HG03558 (cell line): Measurements from ENCODE around the gene ABHD13.
"Not testable (repeated sequence)": the region's sequence is repeated elsewhere in the genome, so short reads cannot be mapped to it uniquely, and the experiment has no call there.

Experiments used
- ATAC-seq: cut with Tn5 transposase; IDR thresholded peaks from one replicate; pipeline ENCODE4 v1.9.1; 2021; ENCODE audit warnings: moderate number of reproducible peaks; ENCODE audit not compliant: unreplicated experiment; ENCODE audit errors: extremely low read depth

The ABHD13 gene

DNA sequence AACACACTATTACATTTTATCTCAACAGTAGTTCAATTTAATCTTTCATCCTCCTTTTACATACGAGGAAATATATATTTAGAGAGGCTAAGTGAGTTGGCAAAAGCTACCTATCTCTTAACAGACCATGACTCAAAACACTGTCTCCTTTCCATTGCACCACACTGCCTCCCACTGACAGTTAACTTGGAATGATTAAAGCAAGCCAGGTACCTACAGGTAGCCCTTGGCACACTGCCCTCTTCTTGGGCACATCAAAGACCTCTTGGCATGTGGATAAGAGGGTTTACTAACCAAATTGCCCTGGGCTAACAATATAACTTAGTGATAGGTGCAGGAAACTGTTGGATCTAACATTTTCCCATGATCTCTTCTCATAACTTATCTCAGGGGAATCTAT, 1.8 kb downstream of the ABHD13 start:
- ATAC-seq = no peak

DNA sequence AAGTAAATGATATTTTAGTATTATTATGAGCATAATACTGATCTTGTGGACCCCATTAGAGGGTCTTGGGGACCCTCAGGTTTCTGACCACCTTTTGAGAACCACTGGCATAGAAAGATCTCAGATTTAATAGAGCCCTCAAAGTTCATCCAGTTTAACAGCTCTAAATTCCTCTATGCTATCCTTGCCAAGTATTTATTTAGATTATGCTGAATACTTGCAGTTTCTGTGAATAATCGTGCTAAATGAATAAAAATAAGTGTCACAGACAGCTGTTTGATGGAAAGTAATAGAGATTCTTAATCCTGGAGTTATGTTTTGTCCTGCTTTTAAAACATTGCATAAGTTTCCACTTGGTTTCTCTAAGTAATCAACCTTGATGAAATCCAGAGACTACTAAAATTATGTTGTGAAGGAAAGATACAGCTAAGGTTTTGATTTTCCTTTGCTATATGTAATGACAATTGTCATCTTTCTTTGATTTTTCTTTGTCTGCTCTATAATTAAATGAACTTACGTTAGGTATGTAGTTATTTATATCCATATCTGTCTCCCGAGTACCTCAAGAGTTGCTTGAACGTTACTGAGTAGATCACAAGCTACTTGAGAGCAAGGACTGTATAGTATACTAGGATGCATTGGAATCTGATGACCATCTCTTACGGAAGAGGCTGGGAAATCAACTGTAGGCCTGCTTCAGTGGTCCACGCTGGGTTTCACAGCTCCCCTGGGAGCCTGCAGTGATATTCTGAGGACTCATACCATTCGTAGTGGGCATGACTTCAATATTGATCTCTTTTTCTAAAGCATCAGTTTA, 5.7 kb downstream of the ABHD13 start:
- no peak for ATAC-seq

DNA sequence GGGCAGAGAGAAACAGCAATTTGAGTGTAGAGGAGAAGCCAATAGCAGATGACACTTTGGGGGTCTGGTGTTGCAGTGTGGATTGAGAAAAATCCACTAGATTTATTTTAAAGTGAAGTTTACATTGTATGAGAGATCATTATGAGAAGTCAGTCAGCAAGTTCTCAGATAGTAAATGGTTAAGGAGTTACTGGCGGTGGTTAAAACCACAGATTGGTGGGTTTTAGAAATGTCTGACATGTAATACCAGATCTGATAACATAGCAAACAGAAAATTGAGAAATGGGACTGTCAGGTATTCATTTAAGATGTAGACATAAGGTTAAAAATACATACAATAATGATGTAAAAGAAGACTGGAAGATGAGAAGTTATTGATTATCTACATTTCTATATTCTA, 7.2 kb downstream of the ABHD13 start:
- ATAC-seq = peak; percentile 52

DNA sequence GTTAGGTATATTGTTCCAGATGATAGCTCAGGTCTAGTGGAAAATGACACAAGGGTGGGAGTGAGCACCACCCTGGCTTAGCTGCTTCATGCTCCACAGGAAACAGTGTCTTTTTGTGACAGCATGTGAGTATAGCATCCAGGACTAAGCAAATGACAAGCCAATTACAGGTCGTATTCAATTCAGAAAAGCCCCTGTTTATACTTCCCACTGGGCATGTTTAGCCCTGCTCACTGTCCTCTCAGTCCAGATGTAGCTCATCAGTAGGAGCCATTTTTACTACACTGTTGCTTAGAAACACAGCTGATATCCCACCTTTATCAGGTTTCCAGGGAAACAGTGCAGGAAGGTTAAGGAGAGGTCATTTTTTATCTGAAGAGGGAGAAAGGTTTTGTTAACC, 8.0 kb downstream of the ABHD13 start:
- no peak for ATAC-seq

DNA sequence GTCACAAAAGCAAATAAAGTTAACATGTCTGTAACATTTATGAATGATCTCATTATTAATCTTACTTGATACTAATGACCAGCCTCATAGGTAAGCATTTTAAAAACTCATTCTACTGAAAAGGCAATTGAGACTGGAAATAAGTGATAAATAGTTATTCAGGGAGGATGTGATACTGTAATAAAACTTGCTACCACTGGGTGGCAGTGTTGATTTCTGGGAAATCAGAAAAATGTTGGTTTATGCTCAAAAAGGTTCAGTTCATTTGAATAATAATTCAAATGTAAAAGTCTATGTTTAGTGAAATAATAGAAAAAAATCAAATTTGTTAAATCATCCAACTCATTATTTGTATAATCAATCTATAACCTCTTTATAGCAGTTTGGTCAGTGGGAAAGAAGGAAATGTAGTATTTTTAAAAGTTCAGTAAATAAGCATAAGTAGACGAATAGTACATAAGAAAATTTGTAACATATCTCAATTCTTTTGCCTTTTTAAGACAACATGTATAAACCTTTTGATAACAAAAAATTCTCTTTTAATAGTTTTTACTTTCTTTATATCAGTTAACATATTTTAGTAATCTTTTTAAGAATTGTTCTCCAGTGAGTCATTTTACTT, 9.6 kb downstream of the ABHD13 start:
- no peak for ATAC-seq

DNA sequence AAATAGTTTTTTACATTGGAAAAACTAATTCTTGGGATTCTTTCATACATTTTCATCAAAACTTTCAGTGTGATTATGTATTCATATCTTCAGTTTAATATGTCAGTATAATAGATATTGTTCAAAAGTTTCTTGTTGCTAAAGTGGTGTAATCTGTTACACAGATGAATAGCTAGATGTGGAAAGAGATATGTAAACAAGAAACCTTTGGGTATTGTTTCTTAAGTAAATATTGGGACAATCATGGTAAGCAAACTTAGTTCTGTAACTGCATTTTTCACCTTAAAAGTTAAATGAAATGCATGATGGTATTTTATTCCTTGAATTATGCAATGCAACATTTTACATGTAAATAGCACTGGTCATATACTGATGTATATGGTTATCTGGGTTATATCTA, 12.2 kb downstream of the ABHD13 start:
- no peak for ATAC-seq

DNA sequence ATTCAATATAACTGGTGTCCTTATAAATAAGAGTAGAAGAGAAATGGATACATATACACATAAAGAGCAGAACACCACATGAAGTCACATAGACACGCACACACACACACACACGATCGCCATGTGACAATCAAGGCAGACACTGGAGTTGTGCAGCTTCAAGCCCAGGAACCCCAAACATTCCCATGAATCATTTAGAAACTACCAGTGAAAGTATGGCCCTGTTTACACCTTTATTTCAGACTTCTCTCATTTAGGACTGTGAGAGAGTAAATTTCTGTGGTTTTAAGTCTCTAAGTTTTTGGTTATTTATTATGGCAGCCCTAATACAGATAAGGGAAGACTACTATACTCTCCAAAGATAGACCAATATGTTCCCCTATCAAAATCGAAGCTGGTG, 31.0 kb downstream of the ABHD13 start:
- no peak for ATAC-seq

DNA sequence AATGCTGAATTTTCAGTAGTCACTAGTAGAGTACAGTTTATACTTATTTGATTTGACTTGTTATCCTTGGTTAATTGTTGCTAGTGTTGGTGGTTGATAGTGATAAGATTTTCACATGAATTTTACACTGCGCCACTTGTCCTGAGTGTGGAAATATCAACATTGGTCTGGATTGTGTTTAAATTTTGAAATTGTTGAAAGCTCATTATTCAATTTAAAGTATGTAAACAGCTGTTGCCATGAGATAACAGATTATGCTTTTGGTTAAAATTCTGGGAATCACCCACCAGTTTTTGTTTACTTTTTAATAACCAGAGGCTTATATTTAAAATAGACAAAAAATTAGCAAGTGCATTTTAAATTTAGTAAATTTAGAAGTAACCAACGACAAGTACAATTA, 39.1 kb downstream of the ABHD13 start:
- no peak for ATAC-seq

DNA sequence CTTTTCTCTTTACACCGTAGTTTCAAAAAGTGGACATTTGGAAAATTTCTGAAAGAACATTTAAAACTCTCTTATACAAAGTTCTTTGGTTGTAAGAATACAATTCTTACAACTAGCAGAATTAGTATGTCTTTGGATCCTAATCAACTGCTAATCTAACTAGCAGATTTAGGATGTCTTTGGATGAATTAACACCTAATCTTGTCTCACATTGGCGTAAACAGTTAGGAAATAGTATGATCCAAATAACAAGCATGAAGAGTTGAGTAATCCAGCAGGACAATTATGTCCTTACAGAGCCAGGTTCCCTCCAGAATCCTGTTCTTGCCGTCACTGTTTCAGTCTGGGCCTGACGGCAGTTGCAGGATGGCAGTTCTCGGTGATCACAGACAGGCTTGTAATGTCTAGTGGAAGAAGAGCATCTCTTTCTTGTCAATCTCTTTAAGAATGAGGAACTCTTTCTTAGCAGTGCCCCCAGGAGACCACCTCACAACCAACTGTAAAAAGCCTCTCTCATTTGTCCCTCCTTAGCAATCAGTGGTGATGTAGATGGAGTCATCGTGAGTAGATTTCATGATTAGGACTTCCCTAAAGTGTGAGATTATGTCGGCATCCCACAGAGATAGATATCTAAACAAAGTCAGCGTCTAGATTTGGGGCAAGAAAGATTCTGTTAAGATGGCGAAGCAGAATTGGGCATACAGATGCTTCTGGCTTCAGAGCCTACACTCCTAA, 45.6 kb downstream of the ABHD13 start:
- ATAC-seq = no peak

DNA sequence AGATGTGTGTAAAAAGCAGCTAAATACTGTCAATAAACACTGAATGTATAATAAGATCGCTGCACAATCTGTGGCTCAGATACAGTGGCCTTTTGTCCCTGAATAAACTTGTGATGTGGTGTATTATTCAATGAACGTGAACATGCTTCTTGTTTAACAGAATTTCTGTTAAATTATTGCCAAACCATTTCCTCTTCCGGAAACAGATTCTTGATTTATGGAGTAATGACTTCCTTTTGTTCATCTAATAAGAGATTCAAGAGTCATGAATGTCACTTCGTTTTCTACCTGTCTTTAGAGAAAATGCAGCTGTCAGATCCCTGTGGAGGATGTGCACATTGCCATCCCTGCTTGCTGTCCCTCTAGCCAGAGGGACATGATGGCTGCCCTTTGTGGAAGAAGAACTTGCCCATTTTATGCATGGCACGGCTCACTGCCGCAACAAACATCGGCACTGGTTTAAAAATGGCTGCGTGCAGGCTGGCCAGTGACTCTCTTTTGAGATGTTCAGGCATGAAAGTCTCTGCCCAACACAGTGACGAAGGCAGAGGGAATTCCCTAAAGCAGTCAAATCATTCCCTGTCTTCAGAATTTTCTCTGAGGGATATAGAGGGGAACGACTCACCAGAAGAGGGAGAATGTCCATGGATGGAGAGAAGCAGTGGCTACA, 48.3 kb downstream of the ABHD13 start:
- no peak for ATAC-seq

DNA sequence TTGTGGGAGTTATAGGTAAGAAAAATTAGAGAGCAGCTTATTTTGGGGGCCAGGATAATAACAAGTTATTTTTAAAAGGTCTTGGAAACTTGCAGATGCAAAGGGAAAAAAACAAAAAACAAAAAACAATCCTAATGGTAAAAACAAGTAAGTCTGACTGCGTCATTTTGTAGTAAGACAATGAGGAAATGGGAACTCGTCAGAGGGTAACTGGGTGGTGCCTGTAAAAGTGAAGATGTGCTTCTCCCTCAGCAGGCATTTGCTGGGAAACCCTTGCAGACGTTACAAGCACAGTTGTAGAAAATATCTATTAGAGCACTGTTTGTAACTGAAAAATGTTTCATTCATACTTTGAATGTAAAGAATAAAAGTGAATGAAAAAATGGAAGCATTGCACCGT, 49.2 kb downstream of the ABHD13 start:
- no peak for ATAC-seq

DNA sequence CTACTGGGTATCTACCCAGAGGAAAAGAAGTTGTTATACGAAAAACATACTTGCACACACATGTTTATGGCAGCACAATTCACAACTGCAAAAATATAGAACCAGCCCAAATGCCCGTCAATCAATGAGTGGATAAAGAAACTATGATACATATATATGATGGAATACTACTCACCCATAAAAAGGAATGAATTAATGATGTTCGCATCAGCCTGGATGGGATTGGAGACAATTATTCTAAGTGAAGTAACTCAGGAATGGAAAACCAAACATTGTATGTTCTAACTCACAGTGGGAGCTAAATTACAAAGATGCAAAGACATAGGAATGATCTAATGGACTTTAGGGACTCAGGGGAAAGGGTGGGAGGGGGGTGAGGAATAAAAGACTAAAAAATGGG, 49.7 kb downstream of the ABHD13 start:
- ATAC-seq = not testable (repeated sequence)

DNA sequence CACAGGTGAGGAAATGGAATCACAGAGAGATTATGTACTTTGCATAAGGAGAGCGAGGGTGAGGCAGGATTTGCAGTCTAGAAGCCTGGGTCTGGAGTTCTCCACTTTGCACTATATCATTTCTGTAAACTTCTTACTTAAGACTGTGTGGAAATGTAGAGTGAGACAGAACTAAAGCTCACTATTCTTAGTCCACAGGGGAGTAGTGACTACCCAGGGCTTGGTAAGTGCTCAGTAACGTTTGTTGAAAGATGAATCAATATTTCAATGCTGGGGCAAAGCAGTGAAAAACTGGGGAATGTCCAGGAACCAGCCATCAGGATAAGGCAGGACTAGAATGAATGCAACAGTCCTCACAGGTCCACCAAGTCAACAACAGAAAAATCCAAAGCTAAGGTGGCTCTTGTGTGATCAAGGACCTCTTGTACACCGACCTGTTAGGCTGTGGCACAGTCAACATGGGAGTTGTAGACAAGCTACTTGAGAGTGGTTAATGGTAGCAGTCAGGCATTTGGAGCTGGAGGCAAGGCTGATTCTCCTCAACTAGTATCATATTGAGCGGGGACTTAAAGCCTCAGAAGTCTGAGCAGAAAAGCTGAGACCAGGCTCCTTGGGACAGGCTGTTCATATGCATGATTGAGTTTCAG, 50.4 kb downstream of the ABHD13 start:
- no peak for ATAC-seq

DNA sequence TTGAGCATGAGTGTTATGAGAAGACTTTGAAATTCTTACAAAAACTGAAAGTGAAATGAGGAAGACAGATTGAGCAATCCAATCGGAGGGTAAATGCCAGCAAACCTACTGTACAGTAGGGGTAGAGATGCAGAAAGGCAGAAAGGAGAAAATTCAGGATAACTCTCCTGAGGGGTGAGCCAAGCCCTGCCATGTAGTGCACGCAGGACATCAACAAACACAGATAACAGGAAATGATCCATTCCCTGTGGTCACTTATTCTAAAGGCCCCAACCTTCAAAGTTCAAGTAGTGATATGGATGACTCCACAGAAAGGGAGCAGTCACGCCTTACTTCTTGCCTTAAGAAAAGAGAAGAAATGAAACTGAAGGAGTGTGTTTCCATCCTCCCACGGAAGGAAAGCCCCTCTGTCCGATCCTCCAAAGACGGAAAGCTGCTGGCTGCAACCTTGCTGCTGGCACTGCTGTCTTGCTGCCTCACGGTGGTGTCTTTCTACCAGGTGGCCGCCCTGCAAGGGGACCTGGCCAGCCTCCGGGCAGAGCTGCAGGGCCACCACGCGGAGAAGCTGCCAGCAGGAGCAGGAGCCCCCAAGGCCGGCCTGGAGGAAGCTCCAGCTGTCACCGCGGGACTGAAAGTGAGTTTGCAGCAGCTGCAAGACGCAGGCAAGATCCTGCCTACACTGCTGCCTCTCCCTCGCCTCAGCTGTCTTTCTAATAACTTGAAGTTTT, 51.6 kb downstream of the ABHD13 start, which contains the start of gene TNFSF13B:
Gene TNFSF13B (plus strand): TSS at position 118 of the 728 bp plus-strand sequence. CDS start 178 bp downstream, at position 296.
- peak; percentile 51 for ATAC-seq

DNA sequence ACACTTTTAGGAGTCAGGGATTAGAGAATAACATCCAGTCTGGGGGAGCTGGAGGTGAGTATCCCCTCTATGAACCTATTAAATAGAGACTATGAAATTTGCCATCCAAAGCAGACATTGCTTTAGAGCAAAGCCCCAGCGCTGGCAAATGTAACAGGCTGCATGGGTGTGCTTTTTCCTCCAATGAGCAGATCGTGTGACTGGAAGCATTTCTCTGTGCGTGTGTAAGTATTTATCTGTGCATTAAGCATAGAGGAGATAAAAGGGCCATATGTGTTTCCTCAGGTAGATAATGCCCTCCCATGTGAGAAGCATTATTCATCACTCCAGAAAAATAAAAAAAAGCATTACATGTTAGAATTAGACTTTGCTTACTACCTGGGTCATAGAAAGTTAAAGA, 52.2 kb downstream of the ABHD13 start:
- no peak for ATAC-seq

DNA sequence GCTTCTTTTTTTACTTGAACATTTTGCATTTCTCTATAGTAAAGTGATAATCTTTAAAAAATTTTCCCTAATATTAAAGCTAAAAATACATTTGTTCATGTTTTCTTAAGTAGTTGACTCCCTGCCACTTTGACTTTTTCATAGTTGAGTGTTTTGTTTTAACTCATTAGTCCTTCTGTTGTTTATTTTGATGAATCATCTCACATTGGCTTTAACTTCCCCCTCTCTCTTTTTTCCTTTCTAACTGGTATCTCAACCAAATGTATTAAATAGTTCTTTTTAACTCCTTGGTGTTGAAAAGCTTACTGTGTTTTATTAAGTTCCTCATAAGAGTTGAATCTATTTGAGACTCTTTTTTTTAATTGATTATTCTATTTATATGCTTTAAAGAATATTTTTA, 54.1 kb downstream of the ABHD13 start:
- ATAC-seq = no peak

DNA sequence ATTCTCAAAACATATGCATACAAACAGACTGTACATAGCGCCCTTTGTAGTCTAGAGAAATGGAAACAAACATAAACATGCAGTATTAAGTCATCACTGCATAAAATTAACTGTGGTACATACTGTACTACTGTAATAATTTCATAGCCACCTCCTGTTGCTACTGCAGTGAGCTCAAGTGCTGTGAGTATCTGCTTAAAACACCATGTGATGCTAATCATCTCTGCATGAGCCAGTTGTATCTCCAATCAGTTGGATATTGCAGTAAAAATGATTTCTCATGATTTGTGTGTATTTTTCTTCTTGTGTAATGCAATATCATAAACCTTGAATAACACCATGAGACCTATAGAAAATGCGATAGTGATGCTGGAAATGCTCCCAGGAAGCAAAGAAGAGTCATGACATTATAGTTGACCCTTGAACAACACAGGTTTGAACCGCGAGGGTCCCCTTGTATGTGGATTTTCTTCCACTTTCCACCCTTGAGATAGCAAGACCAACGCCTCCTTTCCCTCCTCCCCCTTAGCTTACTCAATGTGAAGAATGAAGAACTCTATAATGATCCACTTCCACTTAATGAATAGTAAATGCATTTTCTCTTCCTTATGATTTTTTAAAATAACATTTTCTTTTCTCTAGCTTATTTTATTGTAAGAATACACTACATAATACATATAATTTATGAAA, 55.4 kb downstream of the ABHD13 start:
- ATAC-seq = no peak

DNA sequence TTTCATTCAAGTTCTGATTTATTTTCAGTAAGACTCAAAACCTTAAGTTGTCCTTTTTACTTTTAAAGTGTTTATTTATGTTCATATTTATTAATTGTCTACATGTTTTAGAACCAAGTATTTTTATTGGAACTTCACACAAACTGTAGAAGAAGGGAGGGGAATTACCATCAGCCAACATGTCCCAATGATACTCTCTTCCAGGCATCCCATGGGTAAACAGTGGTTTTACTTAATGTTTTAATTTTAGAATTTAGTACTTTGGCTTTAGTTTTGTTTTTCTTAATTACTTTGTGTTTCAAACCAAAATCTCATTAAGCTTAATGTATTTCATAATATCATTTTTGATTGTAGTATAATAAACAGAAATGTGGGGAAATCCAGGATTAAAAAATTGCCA, 56.5 kb downstream of the ABHD13 start:
- ATAC-seq = no peak

DNA sequence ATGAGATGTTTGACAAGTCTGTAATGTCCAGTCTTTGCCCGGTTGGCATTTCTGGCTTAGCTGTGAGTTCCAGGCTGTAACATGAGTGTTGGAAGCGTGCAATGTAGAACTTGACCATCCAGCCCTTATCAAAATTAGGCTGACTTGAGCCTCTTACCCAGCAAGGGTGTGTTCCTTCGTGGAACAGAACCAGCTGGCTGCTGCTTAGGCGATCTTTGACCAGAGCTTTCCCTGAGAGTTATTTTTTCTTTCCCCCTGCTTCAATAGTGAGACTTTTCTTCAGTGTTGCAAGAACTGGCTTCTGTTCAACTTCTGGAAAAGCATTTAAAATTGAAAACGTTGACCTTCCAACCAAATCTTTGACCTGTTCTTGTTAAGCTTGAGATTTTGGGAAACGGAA, 57.9 kb downstream of the ABHD13 start:
- ATAC-seq = no peak
